GM12874 (cell line): ENCODE results near the gene DNAJC17.

Experiments
- TF ChIP-seq, protein P1 (sequence below): IDR thresholded peaks from 2 replicates; pipeline ENCODE4 v1.5.1; 2011; ENCODE audit warnings: low read depth, mild to moderate bottlenecking, control low read depth, low read length, moderate library complexity; ENCODE audit not compliant: insufficient read depth

DNAJC17 gene

DNA sequence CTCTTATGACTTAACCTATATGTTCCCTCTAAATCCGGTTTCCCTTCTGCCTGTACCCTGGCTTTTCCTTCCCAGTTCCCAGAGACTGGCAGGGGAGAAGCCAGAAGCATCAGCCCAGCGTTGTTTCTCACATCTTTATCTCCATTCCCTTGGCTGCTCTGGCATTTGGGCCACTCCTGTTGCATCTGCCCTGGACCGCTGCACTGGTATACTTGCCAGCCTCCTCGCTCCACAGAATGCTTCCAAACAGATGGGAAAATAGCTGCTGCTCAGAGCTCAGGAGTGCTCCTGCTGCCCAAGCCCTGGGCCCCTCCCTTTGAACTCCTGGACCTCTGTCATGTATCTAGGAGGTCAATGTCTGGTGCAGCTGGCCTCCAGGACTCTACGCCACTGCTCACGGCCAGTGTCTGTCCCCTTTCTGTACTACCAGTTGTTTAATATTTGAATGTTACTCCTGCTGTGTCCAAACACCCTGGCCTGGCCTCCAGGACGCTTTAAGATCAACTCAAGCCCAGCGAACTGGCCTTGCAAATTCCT, 43.4 kb upstream of the DNAJC17 start:
- TF ChIP-seq, protein P1, sequence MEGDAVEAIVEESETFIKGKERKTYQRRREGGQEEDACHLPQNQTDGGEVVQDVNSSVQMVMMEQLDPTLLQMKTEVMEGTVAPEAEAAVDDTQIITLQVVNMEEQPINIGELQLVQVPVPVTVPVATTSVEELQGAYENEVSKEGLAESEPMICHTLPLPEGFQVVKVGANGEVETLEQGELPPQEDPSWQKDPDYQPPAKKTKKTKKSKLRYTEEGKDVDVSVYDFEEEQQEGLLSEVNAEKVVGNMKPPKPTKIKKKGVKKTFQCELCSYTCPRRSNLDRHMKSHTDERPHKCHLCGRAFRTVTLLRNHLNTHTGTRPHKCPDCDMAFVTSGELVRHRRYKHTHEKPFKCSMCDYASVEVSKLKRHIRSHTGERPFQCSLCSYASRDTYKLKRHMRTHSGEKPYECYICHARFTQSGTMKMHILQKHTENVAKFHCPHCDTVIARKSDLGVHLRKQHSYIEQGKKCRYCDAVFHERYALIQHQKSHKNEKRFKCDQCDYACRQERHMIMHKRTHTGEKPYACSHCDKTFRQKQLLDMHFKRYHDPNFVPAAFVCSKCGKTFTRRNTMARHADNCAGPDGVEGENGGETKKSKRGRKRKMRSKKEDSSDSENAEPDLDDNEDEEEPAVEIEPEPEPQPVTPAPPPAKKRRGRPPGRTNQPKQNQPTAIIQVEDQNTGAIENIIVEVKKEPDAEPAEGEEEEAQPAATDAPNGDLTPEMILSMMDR, result no peak

DNA sequence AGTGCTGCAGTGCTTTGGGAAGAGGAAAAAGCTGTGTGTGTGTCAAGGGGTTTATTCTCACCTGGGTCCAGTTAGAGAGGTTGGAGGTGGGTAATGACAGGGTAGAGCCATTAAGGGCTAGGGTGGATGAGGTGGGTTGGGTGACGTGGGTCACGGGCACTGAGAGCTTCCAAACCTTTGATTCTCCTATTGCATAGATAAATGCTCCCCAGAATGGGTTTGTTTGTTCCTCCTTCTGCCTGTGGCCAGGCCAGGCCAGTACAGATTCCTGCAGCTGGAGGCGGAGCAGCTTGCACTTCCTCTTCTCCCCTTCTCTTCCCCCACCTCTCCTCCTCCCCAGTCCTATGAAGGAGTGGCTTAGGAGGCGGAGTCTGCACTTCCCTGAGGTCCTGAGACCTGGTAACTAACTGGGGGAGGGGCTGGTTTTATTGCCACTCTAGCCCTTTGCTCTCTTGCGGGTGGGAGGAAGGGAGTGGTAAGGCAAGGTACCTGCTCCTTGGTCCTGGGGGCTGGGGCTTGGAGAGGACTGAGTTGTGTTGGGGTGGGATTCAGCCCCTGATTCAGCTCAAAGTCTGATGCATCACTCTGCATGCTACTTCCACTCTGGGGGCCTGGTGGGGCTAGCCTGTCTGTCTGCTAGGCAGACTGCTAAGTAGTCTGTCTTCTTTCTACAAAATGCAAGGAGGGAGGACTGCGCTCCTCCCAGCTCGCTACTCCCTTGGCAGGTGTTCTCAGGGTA, 40.1 kb upstream of the DNAJC17 start:
- TF ChIP-seq, protein P1, result no peak

DNA sequence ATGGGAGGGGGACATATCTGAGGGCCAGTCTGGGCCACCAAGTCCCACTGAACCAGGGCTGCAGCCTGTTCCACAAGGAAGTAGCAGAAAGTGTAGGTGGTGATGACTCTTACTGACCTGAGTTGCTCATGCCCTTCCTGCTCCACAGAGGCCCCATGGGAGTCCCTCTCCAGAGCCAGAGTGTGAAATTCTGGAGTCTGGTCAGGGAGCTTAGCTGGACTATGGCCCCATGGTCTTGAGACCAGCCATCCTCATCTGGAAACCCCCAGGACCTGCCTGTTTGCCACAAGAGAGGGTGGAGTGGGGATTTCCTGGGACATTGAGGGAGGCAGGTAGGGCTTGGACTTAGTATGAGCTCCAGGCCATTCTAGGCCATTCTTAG, 39.6 kb upstream of the DNAJC17 start:
- TF ChIP-seq, protein P1, result no peak

DNA sequence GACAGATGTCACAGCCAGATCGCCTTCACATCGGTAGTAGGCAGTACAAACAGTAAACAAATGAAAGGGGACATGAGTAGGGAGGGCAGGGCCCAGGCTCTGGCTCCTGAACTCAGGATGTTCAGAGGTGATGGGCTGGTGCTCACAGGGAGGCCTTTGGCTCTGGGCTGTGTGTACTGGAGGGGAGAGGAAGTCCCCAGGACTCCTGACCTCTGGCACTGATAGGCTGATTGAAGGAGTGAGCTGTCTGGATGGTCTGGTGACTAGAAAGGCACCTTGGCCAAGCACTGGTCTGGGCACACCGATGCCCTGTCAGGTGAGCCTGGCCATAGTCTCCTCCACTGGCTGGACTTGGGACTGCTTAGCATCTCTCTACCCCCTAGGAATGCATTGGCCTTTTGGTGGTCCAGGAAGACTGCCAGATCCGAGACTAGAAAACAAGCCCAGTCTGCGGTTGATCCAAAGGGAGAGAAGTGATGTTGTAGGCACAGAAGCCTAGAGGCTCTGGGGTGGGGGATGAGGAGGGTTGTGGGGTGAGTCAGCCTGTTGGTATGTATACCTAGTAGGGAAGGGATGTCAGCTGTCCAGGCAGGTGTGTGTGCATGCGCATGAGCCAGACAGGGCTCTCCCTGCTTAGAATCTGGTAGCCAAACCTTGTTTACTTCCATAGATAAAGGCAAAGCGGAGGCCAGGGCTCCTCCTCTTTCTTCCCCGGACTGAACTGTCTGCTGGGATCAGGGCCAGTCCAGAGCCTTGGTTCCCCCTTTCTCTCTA, 38.4 kb upstream of the DNAJC17 start:
- TF ChIP-seq, protein P1, result no peak

DNA sequence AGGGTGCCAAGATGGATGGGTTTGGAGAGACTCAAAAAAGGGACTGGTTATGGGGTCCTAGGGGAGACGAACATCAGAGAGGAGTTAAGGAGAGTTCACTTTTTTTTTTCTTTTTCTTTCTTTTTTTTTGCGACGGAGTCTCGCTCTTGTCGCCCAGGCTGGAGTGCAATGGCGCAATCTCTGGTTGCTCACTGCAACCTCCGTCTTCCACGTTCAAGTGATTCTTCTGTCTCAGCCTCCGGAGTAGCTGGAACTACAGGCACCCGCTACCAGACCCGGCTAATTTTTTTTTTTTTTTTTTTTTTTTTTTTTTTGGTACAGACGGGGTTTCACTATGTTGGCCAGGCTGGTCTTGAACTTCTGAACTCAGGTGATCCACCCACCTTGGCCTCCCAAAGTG, 37.8 kb upstream of the DNAJC17 start:
- TF ChIP-seq, protein P1, result no peak

DNA sequence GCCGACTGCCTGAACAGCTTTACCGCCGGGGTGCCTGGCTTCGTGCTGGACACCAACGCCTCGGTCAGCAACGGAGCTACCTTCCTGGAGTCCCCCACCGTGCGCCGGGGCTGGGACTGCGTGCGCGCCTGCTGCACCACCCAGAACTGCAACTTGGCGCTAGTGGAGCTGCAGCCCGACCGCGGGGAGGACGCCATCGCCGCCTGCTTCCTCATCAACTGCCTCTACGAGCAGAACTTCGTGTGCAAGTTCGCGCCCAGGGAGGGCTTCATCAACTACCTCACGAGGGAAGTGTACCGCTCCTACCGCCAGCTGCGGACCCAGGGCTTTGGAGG, 37.4 kb upstream of the DNAJC17 start:
- TF ChIP-seq, protein P1, result no peak

DNA sequence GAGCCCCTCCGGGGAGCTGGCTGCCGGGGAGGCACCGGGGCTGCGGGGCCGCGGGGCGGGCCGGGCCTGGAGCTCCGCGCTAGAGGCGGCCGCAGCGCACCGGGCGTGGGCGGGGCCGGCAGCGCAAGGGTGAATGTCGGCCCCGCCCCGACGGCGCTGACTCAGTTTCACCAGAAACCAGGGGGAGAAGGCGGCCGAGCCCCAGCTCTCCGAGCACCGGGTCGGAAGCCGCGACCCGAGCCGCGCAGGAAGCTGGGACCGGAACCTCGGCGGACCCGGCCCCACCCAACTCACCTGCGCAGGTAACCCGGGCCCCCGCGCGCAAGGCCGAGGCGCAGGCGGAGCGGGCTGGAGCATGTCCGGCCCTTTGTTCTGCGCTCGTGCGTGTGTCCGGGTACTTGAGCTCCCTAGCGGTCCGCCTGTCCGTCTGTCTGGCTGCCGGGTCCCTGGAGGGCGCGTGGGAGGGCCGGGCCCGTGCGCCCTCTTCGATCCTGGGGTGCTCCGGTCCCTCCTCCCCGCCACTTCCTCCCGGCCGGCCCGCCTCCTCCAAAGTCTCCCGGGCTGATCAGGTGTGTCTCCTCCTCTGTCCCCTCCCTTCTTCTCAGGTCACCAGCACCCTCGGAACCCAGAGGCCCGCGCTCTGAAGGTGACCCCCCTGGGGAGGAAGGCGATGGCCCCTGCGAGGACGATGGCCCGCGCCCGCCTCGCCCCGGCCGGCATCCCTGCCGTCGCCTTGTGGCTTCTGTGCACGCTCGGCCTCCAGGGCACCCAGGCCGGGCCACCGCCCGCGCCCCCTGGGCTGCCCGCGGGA, 36.8 kb upstream of the DNAJC17 start, which contains the start of gene SPINT1:
SPINT1 (plus strand) TSS at position 164 of the 811 bp plus-strand sequence; CDS start at position 671, 507 bp downstream.
- TF ChIP-seq, protein P1, result no peak
